A549 (cell line): Measurements from ENCODE around the gene CAV1. TPM values are rescaled to one million over a fixed set of nuclear protein-coding genes. Genes with fewer than 3 reads are reported as not detected.
"Not testable (repeated sequence)": the region's sequence is repeated elsewhere in the genome, so short reads cannot be mapped to it uniquely, and the experiment has no call there.

Source experiments
- ATAC-seq, 2 experiments: fragments of 200-7000 bp in 1 of 2; fragments of >200 bp in 1 of 2; cut with Nextera tagmentation in 1 of 2; cut with Tn5 transposase in 1 of 2; 3 replicates each; pipeline versions ENCODE4 v1.8.0 to v1.9.1; 2018 to 2020; ENCODE audit warnings: mild to moderate bottlenecking in 1 of 2, moderate library complexity in 1 of 2
- CTCF ChIA-PET: fragments of 300-600 bp; sonication (Branson Sonifier 250); formaldehyde crosslinking; extraction: SDS; loops from one replicate; lab custom pipeline; 2021; ENCODE audit warnings: antibody characterized with exemption, inconsistent platforms; lab: Yijun Ruan, JAX
- POLR2A ChIA-PET: fragments of 350-600 bp; formaldehyde crosslinking; extraction: SDS; loops from one replicate; lab custom pipeline; 2021; ENCODE audit warnings: antibody characterized with exemption, inconsistent platforms; lab: Yijun Ruan, JAX
- DNase-seq, 2 experiments: peaks; one replicate each; pipeline versions ENCODE4 v3.0.0 to v3.0.0-alpha.2; 2011 to 2016; ENCODE audit warnings: low read depth in 1 of 2, low spot score in 1 of 2
- FAIRE-seq: peaks from 2 replicates; lab custom pipeline; 2011; peaks lifted over from hg19 to GRCh38; lab: Jason Lieb, UNC
- H3K27ac ChIP-seq, 2 experiments: fragments of >200 bp; sonication (Bioruptor Twin); formaldehyde crosslinking; 3 replicates each; pipeline ENCODE4 v1.5.1; 2016 to 2017
- H3K4me1 ChIP-seq: fragments of >200 bp; sonication (Bioruptor Twin); formaldehyde crosslinking; 3 replicates; pipeline ENCODE4 v1.6.1; 2016
- H3K4me2 ChIP-seq: fragments of >200 bp; sonication (Bioruptor Twin); formaldehyde crosslinking; 3 replicates; pipeline ENCODE4 v1.6.1; 2016
- H3K4me3 ChIP-seq: fragments of >200 bp; sonication (Bioruptor Twin); formaldehyde crosslinking; 3 replicates; pipeline ENCODE4 v1.5.1; 2016
- H3K9me3 ChIP-seq: fragments of >200 bp; sonication (Bioruptor Twin); formaldehyde crosslinking; 3 replicates; pipeline ENCODE4 v1.6.1; 2016
- BHLHE40 ChIP-seq: IDR thresholded peaks from 2 replicates; pipeline ENCODE4 v1.6.1; 2012; ENCODE audit warnings: low read depth, low read length, inconsistent platforms
- CBX2 ChIP-seq: fragments of 200-600 bp; sonication (generic); IDR thresholded peaks from 2 replicates; pipeline ENCODE4 v1.6.1; 2016; ENCODE audit warnings: low read depth, mild to moderate bottlenecking, borderline replicate concordance
- CEBPB ChIP-seq, 2 experiments: fragments of >200 bp in 1 of 2; sonication (Bioruptor Twin) in 1 of 2; formaldehyde crosslinking in 1 of 2; IDR thresholded peaks; 2 replicates each; pipeline ENCODE4 v1.6.1; 2012 to 2016
- CHD4 ChIP-seq: fragments of 200-600 bp; sonication (generic); IDR thresholded peaks from 2 replicates; pipeline ENCODE4 v1.6.1; 2016; ENCODE audit warnings: antibody characterized with exemption, mild to moderate bottlenecking, borderline replicate concordance
- EHF ChIP-seq: fragments of 250-450 bp; sonication (Bioruptor Pico); IDR thresholded peaks from 2 replicates; pipeline ENCODE4 v1.5.0; 2020; ENCODE audit warnings: mild to moderate bottlenecking
- ESRRA ChIP-seq: fragments of 150-350 bp; IDR thresholded peaks from 2 replicates; pipeline ENCODE4 v1.6.1; 2014; ENCODE audit warnings: mild to moderate bottlenecking, low read length, borderline replicate concordance
- FOSB ChIP-seq: fragments of 250-450 bp; sonication (Bioruptor Pico); IDR thresholded peaks from 2 replicates; pipeline ENCODE4 v1.5.0; 2020; ENCODE audit warnings: mild to moderate bottlenecking, moderate library complexity
- FOSL2 ChIP-seq, 2 experiments: fragments of 450-650 bp in 1 of 2; fragments of >200 bp in 1 of 2; sonication (Bioruptor Twin) in 1 of 2; formaldehyde crosslinking; IDR thresholded peaks; 2 replicates each; pipeline versions ENCODE4 v1.5.0 to v1.6.1; 2016 to 2020; ENCODE audit warnings: mild to moderate bottlenecking in 1 of 2, moderate library complexity in 1 of 2
- FOXS1 ChIP-seq: fragments of 250-450 bp; sonication (Bioruptor Pico); IDR thresholded peaks from 2 replicates; pipeline ENCODE4 v1.5.0; 2020; ENCODE audit warnings: mild to moderate bottlenecking, moderate library complexity
- GATA3 ChIP-seq: IDR thresholded peaks from 2 replicates; pipeline ENCODE4 v1.6.1; 2012; ENCODE audit warnings: borderline replicate concordance
- HOXB13 ChIP-seq: fragments of 250-450 bp; sonication (Bioruptor Pico); IDR thresholded peaks from 2 replicates; pipeline ENCODE4 v1.5.0; 2020; ENCODE audit warnings: low read depth, mild to moderate bottlenecking, moderate library complexity
- JUNB ChIP-seq: fragments of >200 bp; sonication (Bioruptor Twin); formaldehyde crosslinking; IDR thresholded peaks from 2 replicates; pipeline ENCODE4 v1.6.1; 2016
- KDM1A ChIP-seq: fragments of 200-600 bp; sonication (generic); IDR thresholded peaks from 2 replicates; pipeline ENCODE4 v1.6.1; 2016; ENCODE audit warnings: low read depth, mild to moderate bottlenecking
- MAFK ChIP-seq: fragments of 450-650 bp; IDR thresholded peaks from 2 replicates; pipeline ENCODE4 v1.6.1; 2014; ENCODE audit not compliant: partially characterized antibody
- MYC ChIP-seq: IDR thresholded peaks from 2 replicates; pipeline ENCODE4 v1.6.1; 2012; ENCODE audit warnings: mild to moderate bottlenecking, inconsistent platforms, low read length, improper control_type of control experiment, borderline replicate concordance
- NFE2L2 ChIP-seq: fragments of 150-350 bp; conservative IDR thresholded peaks from 2 replicates; pipeline ENCODE4 v1.6.1; 2014; ENCODE audit warnings: low read length
- NR3C1 ChIP-seq: fragments of >200 bp; sonication (Bioruptor Twin); formaldehyde crosslinking; IDR thresholded peaks from 3 replicates; pipeline ENCODE4 v1.6.1; 2017
- POLR2AphosphoS2 ChIP-seq: conservative IDR thresholded peaks from 2 replicates; pipeline ENCODE4 v1.6.1; 2012; ENCODE audit warnings: low read length, improper control_type of control experiment, inconsistent platforms
- RAD21 ChIP-seq, 2 experiments: fragments of >200 bp in 1 of 2; sonication (Bioruptor Twin) in 1 of 2; formaldehyde crosslinking in 1 of 2; IDR thresholded peaks in 1 of 2; conservative IDR thresholded peaks in 1 of 2; 2 replicates in 1 of 2; 3 replicates in 1 of 2; pipeline ENCODE4 v1.6.1; 2012 to 2018; ENCODE audit warnings: inconsistent platforms in 1 of 2
- RARB ChIP-seq: fragments of 250-450 bp; sonication (Bioruptor Pico); IDR thresholded peaks from 2 replicates; pipeline ENCODE4 v1.8.0; 2021; ENCODE audit warnings: mild to moderate bottlenecking, moderate library complexity
- RCOR1 ChIP-seq: fragments of 150-350 bp; IDR thresholded peaks from 2 replicates; pipeline ENCODE4 v1.6.1; 2014; ENCODE audit warnings: antibody characterized with exemption, low read length, low read depth
- RFX5 ChIP-seq: fragments of 450-650 bp; IDR thresholded peaks from 2 replicates; pipeline ENCODE4 v1.7.1; 2014; ENCODE audit warnings: antibody characterized with exemption, mild to moderate bottlenecking, moderate library complexity
- SREBF2 ChIP-seq: fragments of 450-650 bp; IDR thresholded peaks from 2 replicates; pipeline ENCODE4 v1.6.1; 2014; ENCODE audit warnings: mild to moderate bottlenecking, moderate library complexity
- TFCP2L1 ChIP-seq: fragments of 250-450 bp; sonication (Bioruptor Pico); IDR thresholded peaks from 2 replicates; pipeline ENCODE4 v1.5.0; 2021; ENCODE audit warnings: mild to moderate bottlenecking
- TP53 ChIP-seq: fragments of 250-450 bp; sonication (Bioruptor Pico); IDR thresholded peaks from 2 replicates; pipeline ENCODE4 v1.5.0; 2021; ENCODE audit warnings: mild to moderate bottlenecking, moderate library complexity
- ZC3H11A ChIP-seq: fragments of 450-650 bp; IDR thresholded peaks from 2 replicates; pipeline ENCODE4 v1.6.1; 2014; ENCODE audit warnings: antibody characterized with exemption, mild to moderate bottlenecking
- ZSCAN20 ChIP-seq: fragments of 250-450 bp; sonication (Bioruptor Pico); IDR thresholded peaks from 2 replicates; pipeline ENCODE4 v1.8.0; 2022; ENCODE audit warnings: mild to moderate bottlenecking, moderate library complexity
- WGBS: methylation state at CpG from one replicate; pipeline ENCODE4 v1.1.6; 2017; ENCODE audit errors: missing lambda C conversion rate; 5-methylcytosine and 5-hydroxymethylcytosine counted together
- polyA plus RNA-seq, 4 experiments: library from polyadenylated mRNA; depleted of rRNA in 3 of 4; stranded (reverse); fragments of >200 nt; fragmentation: RNase III in 1 of 4; extraction: RNeasy Plus Mini Kit Qiagen cat#74134 plus additional on column Dnase treatment in 1 of 4; gene quantifications; 2 replicates in 3 of 4; 3 replicates in 1 of 4; pipeline ENCODE4 v1.2.3, GENCODE V29; 2011 to 2017
- TF ChIP-seq, protein P1 (sequence below): fragments of 450-650 bp; IDR thresholded peaks from 2 replicates; pipeline ENCODE4 v1.6.1; 2014; ENCODE audit warnings: antibody characterized with exemption
- TF ChIP-seq, protein P2 (sequence below): fragments of >200 bp; sonication (Bioruptor Twin); formaldehyde crosslinking; IDR thresholded peaks from 3 replicates; pipeline ENCODE4 v1.6.1; 2016

Gene CAV1
- polyA plus RNA-seq, 2 of the 4 experiments (the other 2 are of a cell fraction), result 365 to 493 TPM

- 33% methylated on average over 2 of the region's 2 CpGs for WGBS
- POLR2A ChIA-PET, result interaction anchor here (1.8 kb wide), 1 partner anchor 21 kb away, joined by 4 read pairs; the partner anchor contains the start of gene CAV2
- no peak for TF ChIP-seq NFE2L2
- TF ChIP-seq HOXB13, result no peak
- TF ChIP-seq GATA3, result no peak
- no peak for TF ChIP-seq BHLHE40
- no peak for TF ChIP-seq POLR2AphosphoS2
- no peak for TF ChIP-seq EHF
- no peak for TF ChIP-seq CEBPB (IDR thresholded peaks at IDR 0.05)
- no peak for TF ChIP-seq MYC
- no peak for TF ChIP-seq RARB (CRISPR knock-in tag)
- TF ChIP-seq SREBF2, result no peak
- no peak for TF ChIP-seq FOSL2 (IDR thresholded peaks at IDR 0.05)
- no peak for TF ChIP-seq FOSL2 (CRISPR knock-in tag; IDR thresholded peaks at IDR 0.05)
- no peak for TF ChIP-seq RFX5
- TF ChIP-seq, protein P1, sequence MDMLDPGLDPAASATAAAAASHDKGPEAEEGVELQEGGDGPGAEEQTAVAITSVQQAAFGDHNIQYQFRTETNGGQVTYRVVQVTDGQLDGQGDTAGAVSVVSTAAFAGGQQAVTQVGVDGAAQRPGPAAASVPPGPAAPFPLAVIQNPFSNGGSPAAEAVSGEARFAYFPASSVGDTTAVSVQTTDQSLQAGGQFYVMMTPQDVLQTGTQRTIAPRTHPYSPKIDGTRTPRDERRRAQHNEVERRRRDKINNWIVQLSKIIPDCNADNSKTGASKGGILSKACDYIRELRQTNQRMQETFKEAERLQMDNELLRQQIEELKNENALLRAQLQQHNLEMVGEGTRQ, result no peak
- TF ChIP-seq NR3C1, result no peak
- no peak for TF ChIP-seq KDM1A
- TF ChIP-seq FOXS1 (CRISPR knock-in tag), result no peak
- no peak for TF ChIP-seq RCOR1
- TF ChIP-seq, protein P2, sequence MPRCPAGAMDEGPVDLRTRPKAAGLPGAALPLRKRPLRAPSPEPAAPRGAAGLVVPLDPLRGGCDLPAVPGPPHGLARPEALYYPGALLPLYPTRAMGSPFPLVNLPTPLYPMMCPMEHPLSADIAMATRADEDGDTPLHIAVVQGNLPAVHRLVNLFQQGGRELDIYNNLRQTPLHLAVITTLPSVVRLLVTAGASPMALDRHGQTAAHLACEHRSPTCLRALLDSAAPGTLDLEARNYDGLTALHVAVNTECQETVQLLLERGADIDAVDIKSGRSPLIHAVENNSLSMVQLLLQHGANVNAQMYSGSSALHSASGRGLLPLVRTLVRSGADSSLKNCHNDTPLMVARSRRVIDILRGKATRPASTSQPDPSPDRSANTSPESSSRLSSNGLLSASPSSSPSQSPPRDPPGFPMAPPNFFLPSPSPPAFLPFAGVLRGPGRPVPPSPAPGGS, result no peak
- TF ChIP-seq CBX2, result no peak
- TF ChIP-seq, all 56 proteins: peak for 0
- Histone ChIP-seq H3K9me3 (peaks cover 12% of the 10 kb centered on the region; the same call in 2 of the 3 replicates), H3K4me2 (peak overlapping the region; percentile 12; the same call in 1 of the 3 replicates), H3K27ac (peak overlapping the region in 1 of 2 experiments; percentile 53; a peak in 4 of 6 replicates), H3K4me3 (no peak overlapping the region), H3K4me1 (peaks cover 18% of the 10 kb centered on the region)
- ATAC-seq (no peak), FAIRE-seq (no peak), DNase-seq (no peak)
- CTCF ChIA-PET, result no interaction called here
Observed at GRCh38 chr7:116478834-116479233, 46.0 kb upstream of the CAV1 start.

GRCh38 chr7:116483271-116483942, 41.4 kb upstream of the CAV1 start:
- WGBS, result 78% methylated on average over 2 of the region's 2 CpGs
- FAIRE-seq, result peak; percentile 85

GRCh38 chr7:116484389-116484788, 40.4 kb upstream of the CAV1 start:
- FAIRE-seq, DNase-seq, ATAC-seq, H3K27ac ChIP-seq, H3K9me3 ChIP-seq, H3K4me3 ChIP-seq, H3K4me2 ChIP-seq, POLR2A ChIA-PET: not testable (repeated sequence)
- 94% methylated on average over 4 of the region's 4 CpGs for WGBS
- peaks cover 17% of the 10 kb centered on the region for H3K4me1 ChIP-seq
- CTCF ChIA-PET, result interaction anchor here (2.2 kb wide), 1 partner anchor 11 kb away, joined by 4 read pairs; no protein-coding TSS in a partner anchor

More at GRCh38 chr7:116483271-116483942, 41.4 kb upstream of the CAV1 start:
- Histone ChIP-seq H3K4me2 (no peak overlapping the region), H3K27ac (0 out of 6 replicates have a peak overlapping the region, but pooled peaks of 1 of the 2 experiments have one; percentile 4), H3K4me3 (no peak overlapping the region), H3K9me3 (no peaks in the 10 kb centered on the region), H3K4me1 (peaks cover 16% of the 10 kb centered on the region)
- ATAC-seq (no peak), DNase-seq (no peak)
- CTCF ChIA-PET, result interaction anchor here (1.1 to 2.2 kb wide), 3 partner anchors 11 to 43 kb away, joined by 3 to 5 read pairs (median 4); no protein-coding TSS in a partner anchor
- POLR2A ChIA-PET, result no interaction called here
- TF ChIP-seq RARB (CRISPR knock-in tag) (no peak), ZSCAN20 (CRISPR knock-in tag) (no peak), ESRRA (no peak), CHD4 (no peak), ZC3H11A (no peak), RAD21 (conservative IDR thresholded peaks at IDR 0.05 in 1 of 2, IDR thresholded peaks at IDR 0.05 in 1 of 2) (no peak), RFX5 (no peak), MAFK (no peak), JUNB (no peak), CBX2 (no peak), TP53 (CRISPR knock-in tag) (no peak), FOSB (no peak), TFCP2L1 (CRISPR knock-in tag) (no peak)
- TF ChIP-seq, protein P2, result no peak
- TF ChIP-seq, protein P1, result no peak
